Activated CD8-positive, alpha-beta memory T cell treated with anti-CD3 and anti-CD28 coated beads, Interleukin-2, amount 50 U/mL, for 48 hours (primary cell): ENCODE results near the gene GOLGA8T.
"Not testable (repeated sequence)": the region's sequence is repeated elsewhere in the genome, so short reads cannot be mapped to it uniquely, and the experiment has no call there.

Source experiments
- DNase-seq: peaks from one replicate; pipeline ENCODE4 v3.0.0-alpha.2; 2020

The GOLGA8T gene

GRCh38 chr15:30192119-30192745 lies 57.4 kb downstream of the GOLGA8T start:
- not testable (repeated sequence) for DNase-seq

GRCh38 chr15:30192892-30193291 lies 58.0 kb downstream of the GOLGA8T start:
- not testable (repeated sequence) for DNase-seq
